ENCODE measurements around the gene RTN4IP1.

Gene RTN4IP1

GRCh38 chr6:106522562-106523250 is 106.6 kb downstream of the RTN4IP1 start:
- H3K27ac ChIP-seq, result no peak overlapping the region
- TF ChIP-seq ZFX (IDR thresholded peaks at IDR 0.05), result no peak
- TF ChIP-seq, protein P1, sequence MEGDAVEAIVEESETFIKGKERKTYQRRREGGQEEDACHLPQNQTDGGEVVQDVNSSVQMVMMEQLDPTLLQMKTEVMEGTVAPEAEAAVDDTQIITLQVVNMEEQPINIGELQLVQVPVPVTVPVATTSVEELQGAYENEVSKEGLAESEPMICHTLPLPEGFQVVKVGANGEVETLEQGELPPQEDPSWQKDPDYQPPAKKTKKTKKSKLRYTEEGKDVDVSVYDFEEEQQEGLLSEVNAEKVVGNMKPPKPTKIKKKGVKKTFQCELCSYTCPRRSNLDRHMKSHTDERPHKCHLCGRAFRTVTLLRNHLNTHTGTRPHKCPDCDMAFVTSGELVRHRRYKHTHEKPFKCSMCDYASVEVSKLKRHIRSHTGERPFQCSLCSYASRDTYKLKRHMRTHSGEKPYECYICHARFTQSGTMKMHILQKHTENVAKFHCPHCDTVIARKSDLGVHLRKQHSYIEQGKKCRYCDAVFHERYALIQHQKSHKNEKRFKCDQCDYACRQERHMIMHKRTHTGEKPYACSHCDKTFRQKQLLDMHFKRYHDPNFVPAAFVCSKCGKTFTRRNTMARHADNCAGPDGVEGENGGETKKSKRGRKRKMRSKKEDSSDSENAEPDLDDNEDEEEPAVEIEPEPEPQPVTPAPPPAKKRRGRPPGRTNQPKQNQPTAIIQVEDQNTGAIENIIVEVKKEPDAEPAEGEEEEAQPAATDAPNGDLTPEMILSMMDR (conservative IDR thresholded peaks at IDR 0.05), result no peak
